ENCODE measurements around the gene FLRT1.

GRCh38 chr11:64065141-64065465 is 29.4 kb downstream of the FLRT1 start:
- TF ChIP-seq POLR2A (IDR thresholded peaks at IDR 0.05; ENCODE audit: low read length) (no peak), MYC (IDR thresholded peaks at IDR 0.05; ENCODE audit: borderline replicate concordance, low read length) (no peak), CTCF (IDR thresholded peaks at IDR 0.05) (no peak), KDM1A (IDR thresholded peaks at IDR 0.05; ENCODE audit: low read depth) (no peak), JUN (IDR thresholded peaks at IDR 0.05) (no peak), EP300 (IDR thresholded peaks at IDR 0.05) (no peak), MAX (IDR thresholded peaks at IDR 0.05) (no peak), GATA3 (IDR thresholded peaks at IDR 0.05; ENCODE audit: borderline replicate concordance) (no peak), SREBF2 (IDR thresholded peaks at IDR 0.05) (no peak), ESRRA (IDR thresholded peaks at IDR 0.05; ENCODE audit: borderline replicate concordance, low read length) (no peak), MAZ (IDR thresholded peaks at IDR 0.05; ENCODE audit: borderline replicate concordance, low read depth, low read length) (no peak), RAD21 (conservative IDR thresholded peaks at IDR 0.05 in 1 of 2, IDR thresholded peaks at IDR 0.05 in 1 of 2) (no peak)
- TF ChIP-seq, protein P1, sequence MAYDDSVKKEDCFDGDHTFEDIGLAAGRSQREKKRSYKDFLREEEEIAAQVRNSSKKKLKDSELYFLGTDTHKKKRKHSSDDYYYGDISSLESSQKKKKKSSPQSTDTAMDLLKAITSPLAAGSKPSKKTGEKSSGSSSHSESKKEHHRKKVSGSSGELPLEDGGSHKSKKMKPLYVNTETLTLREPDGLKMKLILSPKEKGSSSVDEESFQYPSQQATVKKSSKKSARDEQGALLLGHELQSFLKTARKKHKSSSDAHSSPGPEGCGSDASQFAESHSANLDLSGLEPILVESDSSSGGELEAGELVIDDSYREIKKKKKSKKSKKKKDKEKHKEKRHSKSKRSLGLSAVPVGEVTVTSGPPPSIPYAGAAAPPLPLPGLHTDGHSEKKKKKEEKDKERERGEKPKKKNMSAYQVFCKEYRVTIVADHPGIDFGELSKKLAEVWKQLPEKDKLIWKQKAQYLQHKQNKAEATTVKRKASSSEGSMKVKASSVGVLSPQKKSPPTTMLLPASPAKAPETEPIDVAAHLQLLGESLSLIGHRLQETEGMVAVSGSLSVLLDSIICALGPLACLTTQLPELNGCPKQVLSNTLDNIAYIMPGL (CRISPR knock-in tag; IDR thresholded peaks at IDR 0.05; ENCODE audit: borderline replicate concordance), result no peak

All from A549 (cell line).